ENCODE results near the gene ATOH8. TPM values are rescaled to one million over a fixed set of nuclear protein-coding genes. Genes with fewer than 3 reads are reported as not detected.

Gene ATOH8
- total RNA-seq, 2 experiments from 2014 or later, result not detected

DNA sequence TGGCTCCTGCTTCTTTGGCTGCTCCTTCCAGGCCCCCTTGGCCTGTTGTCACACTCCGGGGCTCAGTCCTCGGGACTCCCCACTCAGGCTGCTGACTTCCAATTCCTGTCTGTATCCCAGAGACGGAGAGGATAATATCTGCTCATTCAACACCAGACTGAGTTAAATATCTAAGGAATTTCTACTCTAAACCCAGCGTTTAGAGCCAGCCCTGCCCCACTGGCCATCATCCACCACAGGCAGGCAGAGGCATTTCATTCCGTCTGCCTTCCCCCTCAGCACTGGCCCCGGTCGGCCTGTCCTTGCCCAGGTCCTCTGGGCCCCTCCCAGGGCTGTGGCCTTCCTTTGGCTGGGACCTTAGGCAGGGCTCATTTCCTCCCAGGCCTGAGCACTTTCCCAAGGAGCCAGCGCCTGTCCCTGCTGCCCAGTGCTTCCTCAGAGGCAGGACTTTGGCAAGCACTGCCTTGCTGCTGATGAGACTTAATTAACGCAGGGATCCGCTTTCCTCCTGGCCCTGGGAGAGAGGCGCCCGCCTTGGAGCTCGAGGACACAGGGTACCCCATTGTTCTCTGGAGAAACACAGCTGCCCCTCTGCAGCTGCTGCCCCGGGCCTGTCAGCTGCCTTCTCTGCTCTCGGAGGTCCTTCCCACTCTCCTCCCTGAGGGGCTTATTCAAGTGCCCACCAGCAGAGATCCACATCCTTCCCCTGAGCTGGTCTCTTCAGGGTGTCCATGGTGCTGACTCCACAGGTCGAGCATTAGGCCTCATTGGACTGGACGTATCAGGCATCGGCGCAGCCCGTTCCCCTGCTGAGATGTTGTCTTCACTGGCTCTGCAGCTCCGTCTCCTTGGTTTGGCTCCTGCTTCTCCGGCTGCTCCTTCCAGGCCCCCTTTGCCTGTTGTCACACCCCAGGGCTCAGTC lies 42.8 kb downstream of the ATOH8 start:
- Mint-ChIP-seq H3K36me3 (no peaks in the 10 kb centered on the region), H3K4me3 (no peak overlapping the region), H3K27ac (no peak overlapping the region), H3K27me3 (peaks cover 4% of the 10 kb centered on the region), H3K9me3 (no peaks in the 10 kb centered on the region), H3K4me1 (no peaks in the 10 kb centered on the region)
- DNase-seq, result no peak

- Mint-ChIP-seq H3K27me3 (peaks cover 4% of the 10 kb centered on the region), H3K27ac (no peak overlapping the region), H3K4me3 (no peak overlapping the region), H3K9me3 (no peaks in the 10 kb centered on the region), H3K4me1 (no peaks in the 10 kb centered on the region), H3K36me3 (no peaks in the 10 kb centered on the region)
- no peak for DNase-seq
These were observed 43.5 kb downstream of the ATOH8 start for GRCh38 chr2:85797263-85797660.

DNA sequence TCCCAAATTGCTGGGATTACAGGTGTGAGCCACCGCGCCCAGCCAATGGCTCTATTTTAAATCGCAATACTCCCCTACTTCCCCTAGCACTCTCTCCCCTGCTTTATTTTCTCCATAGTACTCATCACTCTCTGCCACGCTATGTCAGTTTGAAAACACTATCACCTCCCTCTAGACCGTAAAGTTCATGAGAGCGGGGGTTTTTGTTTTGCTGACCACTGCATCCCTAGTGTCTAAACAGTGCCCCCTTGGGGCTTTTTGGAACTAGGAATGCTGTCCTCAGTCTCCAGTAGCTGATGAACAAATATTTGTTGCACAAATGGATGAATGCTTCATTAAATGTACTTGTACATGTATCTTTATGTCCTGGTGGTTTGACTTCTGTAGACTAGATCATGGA lies 44.1 kb downstream of the ATOH8 start:
- H3K27me3 Mint-ChIP-seq, result peaks cover 4% of the 10 kb centered on the region
- H3K9me3 Mint-ChIP-seq, result no peaks in the 10 kb centered on the region
- H3K36me3 Mint-ChIP-seq, result no peaks in the 10 kb centered on the region
- no peak overlapping the region for H3K27ac Mint-ChIP-seq
- H3K4me3 Mint-ChIP-seq, result no peak overlapping the region
- no peak for DNase-seq
- no peaks in the 10 kb centered on the region for H3K4me1 Mint-ChIP-seq

DNA sequence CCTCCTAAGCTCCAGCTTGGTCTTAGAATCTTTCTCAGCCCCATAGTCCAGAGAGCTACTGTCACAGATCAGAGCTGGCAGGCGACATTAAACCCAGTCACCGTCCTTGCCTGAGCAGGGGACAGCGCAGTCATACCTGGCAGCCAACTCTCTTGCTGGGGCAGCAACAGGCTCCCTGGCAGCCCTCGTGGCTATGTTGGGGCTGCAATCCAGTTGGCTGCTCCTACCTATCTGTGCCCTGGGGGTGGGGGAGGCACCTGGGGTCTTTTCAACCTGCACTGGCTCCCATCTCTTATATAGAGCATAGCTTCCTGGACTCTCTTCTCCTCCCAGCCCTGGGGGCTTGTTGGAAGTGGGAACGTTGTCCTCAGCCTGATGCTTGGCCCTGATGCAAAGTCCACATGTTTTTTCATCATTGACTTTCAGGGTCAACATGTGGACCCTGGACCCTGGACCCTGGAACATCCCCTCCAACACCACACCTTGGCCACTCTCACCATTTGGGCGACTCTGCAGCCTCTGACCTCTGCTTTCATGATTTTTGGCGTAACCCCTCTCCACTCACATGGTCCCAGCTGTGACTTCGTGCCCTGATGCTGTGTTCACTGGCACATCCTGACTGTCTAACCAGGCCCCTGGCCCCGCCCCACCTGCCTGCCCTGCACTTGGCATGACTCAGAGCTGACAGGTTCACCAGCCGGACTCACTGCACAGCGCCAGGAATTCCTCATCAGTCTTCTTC lies 45.6 kb downstream of the ATOH8 start:
- no peak for DNase-seq
- Mint-ChIP-seq H3K4me3 (no peak overlapping the region), H3K27ac (no peak overlapping the region), H3K36me3 (no peaks in the 10 kb centered on the region), H3K27me3 (peaks cover 4% of the 10 kb centered on the region), H3K4me1 (peaks cover 5% of the 10 kb centered on the region), H3K9me3 (no peaks in the 10 kb centered on the region)

DNA sequence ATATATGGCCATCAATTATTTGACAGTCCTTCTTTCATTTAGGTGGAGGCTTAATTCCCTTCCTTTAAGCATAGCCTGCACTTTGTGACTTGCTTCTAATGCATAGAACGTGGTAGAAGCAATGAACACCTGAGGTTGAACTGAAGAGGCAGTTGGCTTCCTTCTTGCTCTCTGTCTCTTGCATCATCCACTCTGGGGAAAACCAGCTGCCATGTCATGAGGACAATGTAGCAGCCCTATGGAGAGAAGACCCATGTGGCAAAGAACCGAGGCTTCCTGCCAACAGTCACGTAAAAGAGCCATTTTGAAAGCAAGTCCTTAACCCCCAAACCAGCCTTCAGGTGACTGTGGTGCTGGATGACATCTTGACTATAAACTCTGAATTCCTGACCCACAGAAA lies 46.8 kb downstream of the ATOH8 start:
- no peaks in the 10 kb centered on the region for H3K36me3 Mint-ChIP-seq
- DNase-seq, result no peak
- peaks cover 7% of the 10 kb centered on the region for H3K4me1 Mint-ChIP-seq
- no peaks in the 10 kb centered on the region for H3K9me3 Mint-ChIP-seq
- H3K27ac Mint-ChIP-seq, result no peak overlapping the region
- no peak overlapping the region for H3K4me3 Mint-ChIP-seq
- peaks cover 4% of the 10 kb centered on the region for H3K27me3 Mint-ChIP-seq

- Mint-ChIP-seq H3K27ac (no peak overlapping the region), H3K36me3 (no peaks in the 10 kb centered on the region), H3K4me1 (peaks cover 7% of the 10 kb centered on the region), H3K27me3 (peaks cover 4% of the 10 kb centered on the region), H3K9me3 (no peaks in the 10 kb centered on the region), H3K4me3 (no peak overlapping the region)
- no peak for DNase-seq
These were observed 48.1 kb downstream of the ATOH8 start for GRCh38 chr2:85801871-85802270.

GRCh38 chr2:85802354-85803103 lies 48.7 kb downstream of the ATOH8 start:
- Mint-ChIP-seq H3K36me3 (no peaks in the 10 kb centered on the region), H3K4me1 (peaks cover 7% of the 10 kb centered on the region), H3K27me3 (peaks cover 4% of the 10 kb centered on the region), H3K4me3 (no peak overlapping the region), H3K27ac (no peak overlapping the region), H3K9me3 (no peaks in the 10 kb centered on the region)
- DNase-seq, result no peak

- DNase-seq, result no peak
- peaks cover 7% of the 10 kb centered on the region for H3K4me1 Mint-ChIP-seq
- no peak overlapping the region for H3K4me3 Mint-ChIP-seq
- no peaks in the 10 kb centered on the region for H3K9me3 Mint-ChIP-seq
- H3K27ac Mint-ChIP-seq, result no peak overlapping the region
- no peaks in the 10 kb centered on the region for H3K36me3 Mint-ChIP-seq
- H3K27me3 Mint-ChIP-seq, result no peaks in the 10 kb centered on the region
These were observed 50.1 kb downstream of the ATOH8 start for GRCh38 chr2:85803704-85804425.

DNA sequence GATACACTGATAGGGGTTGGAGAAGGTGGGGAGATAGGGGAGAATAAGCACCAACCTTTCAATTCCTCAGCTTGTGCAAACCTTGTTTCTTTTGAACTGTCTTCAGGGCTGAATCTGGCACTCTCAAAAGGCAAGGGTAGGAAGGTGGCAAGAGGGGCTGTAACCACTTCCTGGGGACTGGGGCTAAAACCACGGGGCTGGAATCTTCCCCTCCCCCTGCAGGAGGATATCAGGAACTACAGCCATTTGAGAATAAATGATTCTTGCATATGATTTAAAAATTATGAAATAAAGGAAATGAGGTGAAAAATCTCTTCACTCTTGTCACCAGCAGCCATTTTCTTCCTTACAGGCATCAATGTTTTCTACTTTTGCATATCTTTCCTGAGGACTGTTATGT lies 50.8 kb downstream of the ATOH8 start:
- no peak overlapping the region for H3K4me3 Mint-ChIP-seq
- no peak overlapping the region for H3K27ac Mint-ChIP-seq

GRCh38 chr2:85806358-85807118 lies 52.7 kb downstream of the ATOH8 start:
- no peak overlapping the region for H3K4me3 Mint-ChIP-seq
- H3K27me3 Mint-ChIP-seq, result no peaks in the 10 kb centered on the region
- H3K4me1 Mint-ChIP-seq, result peaks cover 7% of the 10 kb centered on the region
- H3K36me3 Mint-ChIP-seq, result no peaks in the 10 kb centered on the region
- DNase-seq, result no peak
- no peaks in the 10 kb centered on the region for H3K9me3 Mint-ChIP-seq
- peak overlapping the region; percentile 6 for H3K27ac Mint-ChIP-seq

More for the DNA sequence above, 50.8 kb downstream of the ATOH8 start:
- H3K27me3 Mint-ChIP-seq, result no peaks in the 10 kb centered on the region
- peaks cover 7% of the 10 kb centered on the region for H3K4me1 Mint-ChIP-seq
- DNase-seq, result peak; percentile 25
- no peaks in the 10 kb centered on the region for H3K9me3 Mint-ChIP-seq
- no peaks in the 10 kb centered on the region for H3K36me3 Mint-ChIP-seq

- no peaks in the 10 kb centered on the region for H3K36me3 Mint-ChIP-seq
- no peak for DNase-seq
- H3K27me3 Mint-ChIP-seq, result no peaks in the 10 kb centered on the region
- H3K4me1 Mint-ChIP-seq, result peaks cover 7% of the 10 kb centered on the region
- H3K9me3 Mint-ChIP-seq, result no peaks in the 10 kb centered on the region
- H3K27ac Mint-ChIP-seq, result no peak overlapping the region
- no peak overlapping the region for H3K4me3 Mint-ChIP-seq
These were observed 54.0 kb downstream of the ATOH8 start for GRCh38 chr2:85807756-85808155.

GRCh38 chr2:85810371-85811179 lies 56.8 kb downstream of the ATOH8 start:
- H3K36me3 Mint-ChIP-seq, result no peaks in the 10 kb centered on the region
- no peak overlapping the region for H3K4me3 Mint-ChIP-seq
- no peak overlapping the region for H3K27ac Mint-ChIP-seq

More at GRCh38 chr2:85810371-85811179, 56.8 kb downstream of the ATOH8 start:
- no peaks in the 10 kb centered on the region for H3K9me3 Mint-ChIP-seq
- peaks cover 3% of the 10 kb centered on the region for H3K27me3 Mint-ChIP-seq
- no peaks in the 10 kb centered on the region for H3K4me1 Mint-ChIP-seq
- DNase-seq, result no peak
